ENCODE data around the gene TBC1D16.

TBC1D16 gene

DNA sequence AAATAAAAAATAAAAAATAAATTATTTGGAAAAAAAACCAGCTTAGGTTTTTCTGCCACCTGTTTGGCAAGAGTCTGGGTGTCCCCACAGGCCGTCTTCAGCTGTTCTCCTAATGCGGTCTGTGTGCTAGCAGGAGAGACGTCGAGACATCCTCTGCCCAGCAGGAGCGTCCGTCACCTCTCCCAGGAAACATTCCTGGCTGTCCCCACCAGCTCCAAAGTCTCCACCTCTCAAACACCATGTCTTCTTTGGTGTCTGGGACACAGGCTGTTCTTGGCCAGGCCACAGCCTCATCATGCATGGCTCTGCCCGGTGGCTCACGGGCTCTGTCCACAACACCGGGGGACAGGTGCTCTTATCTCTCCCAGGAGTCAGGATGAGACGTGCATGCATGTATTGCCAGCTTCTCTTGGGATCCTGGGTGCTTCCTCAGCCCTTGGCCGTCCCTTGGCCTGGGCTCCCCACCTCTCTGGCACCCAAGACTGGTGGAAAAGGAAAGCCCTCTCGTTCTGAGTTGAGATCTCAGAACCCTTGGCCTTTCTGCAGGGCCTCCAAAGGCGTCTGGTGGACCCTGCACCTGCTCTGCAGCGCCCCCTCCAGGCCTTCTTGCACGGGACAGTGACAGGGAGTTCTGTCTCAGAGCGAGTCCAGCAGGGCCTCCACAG, 111.6 kb downstream of the TBC1D16 start:
- no peak for DNase-seq

- no peak for DNase-seq
Observed at GRCh38 chr17:79922798-79923197, 112.9 kb downstream of the TBC1D16 start.

DNA sequence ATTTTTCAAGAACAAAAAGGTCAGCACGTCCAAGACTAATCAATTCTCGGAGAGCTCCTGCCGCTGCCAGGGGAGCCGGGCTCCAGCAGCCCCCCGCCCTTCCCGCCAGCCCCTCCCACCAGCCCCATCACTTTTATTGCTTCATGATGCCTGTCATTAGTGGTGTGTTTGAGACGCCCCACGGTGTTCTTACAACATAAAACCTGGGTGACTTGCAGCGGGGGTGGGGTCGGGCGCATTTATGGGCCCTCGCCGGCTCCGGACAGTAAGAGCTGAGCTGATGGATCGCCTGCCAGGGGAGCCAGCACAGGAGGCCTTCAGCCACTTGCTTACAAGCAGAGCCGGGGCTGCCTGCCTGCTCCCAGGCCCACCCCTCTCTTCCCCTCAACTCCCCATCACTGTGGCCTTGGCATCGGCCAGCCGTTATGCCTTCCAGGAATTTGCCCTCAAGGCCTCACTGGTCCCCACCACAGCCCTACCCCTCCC, 113.5 kb downstream of the TBC1D16 start:
- no peak for DNase-seq

DNA sequence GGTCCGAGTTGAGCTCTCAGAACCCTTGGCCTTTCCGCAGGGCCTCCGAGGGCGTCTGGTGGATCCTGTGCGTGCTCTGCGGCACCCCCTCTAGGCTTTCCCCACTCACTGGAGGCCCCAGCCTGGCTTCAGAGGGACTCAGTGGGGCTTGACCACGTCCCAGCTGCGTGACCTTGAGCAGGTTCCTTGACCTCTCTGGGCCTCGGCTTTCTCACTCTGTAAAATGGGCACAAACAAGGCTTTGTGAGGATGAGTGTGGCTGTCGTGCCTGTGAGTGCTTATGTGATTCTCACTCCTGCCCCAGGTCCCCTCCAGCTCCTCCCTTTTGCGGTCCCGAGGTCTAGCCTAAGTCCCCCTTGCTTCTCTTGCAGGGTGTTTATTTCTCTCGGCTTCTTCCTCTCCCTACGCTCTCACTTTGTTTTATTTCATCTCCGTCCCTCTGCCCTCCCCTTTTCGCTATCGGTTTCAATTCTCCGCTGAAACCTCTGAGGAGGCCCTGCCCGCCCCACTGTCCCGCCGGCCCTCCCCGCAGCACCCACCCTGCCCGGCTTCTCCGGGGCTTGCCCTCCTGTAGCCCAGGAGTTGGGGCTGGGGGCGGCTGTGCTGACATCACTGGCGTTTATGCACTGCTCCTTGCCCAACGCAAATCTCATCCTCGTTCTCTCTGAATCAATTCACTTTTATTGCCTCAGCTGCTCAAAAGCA, 114.1 kb downstream of the TBC1D16 start:
- DNase-seq = peak; percentile 32

GRCh38 chr17:79920751-79921410, 114.8 kb downstream of the TBC1D16 start:
- DNase-seq = no peak

DNA sequence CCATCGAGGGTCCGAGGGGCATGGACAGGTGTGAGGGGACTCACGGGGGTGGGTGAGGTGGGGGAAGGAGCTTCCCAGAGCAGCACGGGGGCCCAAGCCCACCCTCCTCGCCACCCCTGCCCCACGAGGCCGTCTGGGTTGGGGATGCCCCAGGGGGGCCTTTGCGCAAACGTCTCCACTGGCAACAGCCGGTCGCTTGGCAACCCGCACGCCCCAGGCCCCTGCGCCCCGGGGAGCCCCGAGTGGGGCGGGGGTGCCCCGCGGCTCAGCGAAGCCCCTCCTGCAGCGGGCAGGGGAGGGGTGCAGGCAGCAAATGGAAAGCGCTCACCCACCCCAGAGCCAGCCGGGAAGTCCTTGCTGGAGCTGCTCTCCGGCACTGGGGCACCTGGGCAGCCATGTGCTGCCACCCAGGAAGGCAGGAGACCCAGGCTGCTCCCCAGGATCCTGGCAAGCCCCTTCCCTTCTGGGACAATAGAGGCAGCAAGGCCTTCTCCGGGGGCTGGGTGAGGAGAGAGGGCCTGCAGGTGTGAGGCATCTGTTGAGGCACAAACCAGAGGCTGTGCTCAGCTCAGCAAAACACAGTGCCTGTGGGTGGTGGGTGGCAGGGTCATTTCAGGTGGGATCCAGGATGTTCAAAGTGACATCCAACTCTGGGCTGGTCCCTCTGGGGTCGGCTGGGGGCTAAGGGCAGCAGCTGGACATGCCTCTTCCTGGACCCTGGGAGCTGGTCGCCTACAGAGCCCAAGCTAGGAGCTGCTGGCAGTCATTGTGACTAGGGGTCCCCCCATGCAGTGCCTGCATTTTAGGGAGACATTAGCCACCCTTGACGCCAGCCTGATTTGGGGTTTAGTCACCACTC, 115.6 kb downstream of the TBC1D16 start:
- no peak for DNase-seq

GRCh38 chr17:79919164-79919585, 116.5 kb downstream of the TBC1D16 start:
- DNase-seq = no peak

DNA sequence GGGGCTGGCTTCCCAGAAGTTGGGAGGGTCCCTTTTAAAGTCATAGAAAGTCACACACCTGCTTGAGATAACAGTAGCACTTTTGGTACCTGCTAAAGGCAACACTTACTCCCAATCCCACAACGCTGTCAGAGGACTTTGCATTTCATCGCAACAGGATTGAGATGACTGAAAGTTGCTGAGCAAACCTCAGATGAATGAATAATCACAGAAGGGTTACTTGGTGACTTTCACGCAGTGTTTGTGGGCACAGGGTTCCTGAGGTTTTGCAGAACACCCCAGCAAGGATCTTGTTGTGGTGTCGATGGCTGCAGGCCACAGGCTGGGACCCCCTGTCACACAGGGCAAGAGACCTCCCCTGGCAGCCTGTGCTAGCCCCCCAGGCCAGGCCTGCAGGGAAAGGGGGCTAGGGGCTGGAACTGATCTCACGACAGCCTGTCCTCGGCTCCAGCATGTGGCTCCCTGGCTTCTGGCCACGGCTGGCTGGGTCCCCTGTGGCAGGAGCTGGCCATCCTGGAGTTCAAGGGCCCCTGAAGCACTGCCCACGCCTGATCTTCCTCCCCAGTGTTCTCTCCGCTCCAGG, 117.0 kb downstream of the TBC1D16 start:
- DNase-seq = no peak

GRCh38 chr17:79917902-79918484, 117.7 kb downstream of the TBC1D16 start:
- no peak for DNase-seq

GRCh38 chr17:79916991-79917901, 118.4 kb downstream of the TBC1D16 start:
- peak; percentile 17 for DNase-seq

GRCh38 chr17:79916506-79916905, 119.2 kb downstream of the TBC1D16 start:
- no peak for DNase-seq

DNA sequence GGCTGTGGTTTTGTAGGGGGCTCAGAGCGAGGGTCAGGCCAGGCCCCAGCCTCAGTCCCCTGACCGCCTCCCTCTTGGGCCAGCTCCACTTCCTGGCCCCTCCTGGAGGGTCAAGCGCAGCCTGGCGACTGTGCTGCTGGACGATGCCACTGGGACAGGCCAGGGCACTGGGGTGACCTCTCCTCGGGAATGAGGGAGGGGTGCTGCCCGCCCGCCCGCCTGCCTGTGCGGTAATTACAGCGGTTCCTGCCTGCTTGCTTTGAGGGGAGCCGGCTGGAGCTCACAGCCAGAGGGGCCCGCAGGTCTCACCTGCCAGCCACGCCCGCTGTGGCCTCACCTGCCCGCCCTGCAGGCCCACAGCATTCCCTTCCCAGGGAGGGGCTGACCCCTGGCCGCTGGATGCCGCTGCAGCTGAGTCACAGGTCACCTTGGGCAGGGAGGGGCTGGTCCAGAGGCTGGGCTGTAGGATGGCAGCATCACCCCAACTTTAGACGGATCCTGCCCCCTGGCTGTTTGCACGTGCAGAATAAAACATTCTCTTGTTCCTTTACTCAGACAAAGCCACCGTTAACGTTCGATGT, 119.7 kb downstream of the TBC1D16 start:
- DNase-seq = peak; percentile 39

- no peak for DNase-seq
Observed at GRCh38 chr17:79914813-79915740, 120.6 kb downstream of the TBC1D16 start.

GRCh38 chr17:79913896-79914812, 121.5 kb downstream of the TBC1D16 start:
- no peak for DNase-seq

- DNase-seq = no peak
Observed at GRCh38 chr17:79913451-79913850, 122.2 kb downstream of the TBC1D16 start.

DNA sequence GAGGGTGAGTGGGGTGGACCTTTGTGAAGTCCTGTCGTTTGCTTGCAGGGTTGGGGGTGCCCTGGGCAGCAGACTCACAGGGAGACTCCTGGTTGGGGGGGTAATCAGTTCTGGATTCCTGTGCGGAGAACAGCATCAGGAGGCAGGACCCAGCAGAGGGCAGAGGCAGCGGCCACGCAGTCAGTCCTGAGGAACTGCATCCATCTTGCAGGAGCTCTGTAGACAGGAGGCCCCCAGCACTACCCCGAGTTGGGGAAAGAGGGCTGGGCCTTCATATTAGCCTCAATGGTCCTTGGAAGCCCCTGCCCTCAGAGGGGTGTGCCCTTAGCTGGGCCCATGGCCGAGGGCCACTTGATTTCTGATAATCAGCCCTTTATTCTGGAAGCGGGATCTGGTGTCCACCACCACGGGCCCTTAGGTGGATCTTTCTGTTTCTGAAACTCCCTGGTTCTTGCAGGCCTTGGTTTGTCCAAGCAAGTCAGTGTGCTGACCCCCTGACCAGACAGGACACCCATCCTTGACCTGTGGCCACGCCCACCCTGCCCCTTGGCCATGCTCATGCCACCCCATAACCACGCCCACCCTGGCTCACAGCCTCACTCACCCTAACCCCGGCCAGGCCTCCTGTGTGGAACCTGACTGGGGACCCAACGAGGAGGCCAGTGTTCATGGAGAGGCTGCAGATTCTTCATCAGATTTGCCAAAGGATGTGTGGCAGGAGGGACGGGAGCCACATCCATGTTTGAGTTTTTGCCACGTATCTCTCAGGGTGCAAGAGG, 122.9 kb downstream of the TBC1D16 start:
- no peak for DNase-seq

Measured in MV-4-11 (cell line).